LNCaP clone FGC (cell line): ENCODE measurements around the gene TMCC3.

ENCODE experiments used
- DNase-seq: peaks from one replicate; pipeline ENCODE4 v3.0.0-alpha.2; 2011; ENCODE audit warnings: low read depth
- H3K4me3 ChIP-seq: 2 replicates; pipeline ENCODE4 v1.5.1; 2011; ENCODE audit warnings: mild to moderate bottlenecking, low read depth, low read length, control low read depth
- TF ChIP-seq, protein P1 (sequence below): IDR thresholded peaks from 2 replicates; pipeline ENCODE4 v1.5.1; 2012; ENCODE audit warnings: mild to moderate bottlenecking; ENCODE audit not compliant: control insufficient read depth, insufficient read depth; ENCODE audit errors: extremely low read depth

The TMCC3 gene

DNA sequence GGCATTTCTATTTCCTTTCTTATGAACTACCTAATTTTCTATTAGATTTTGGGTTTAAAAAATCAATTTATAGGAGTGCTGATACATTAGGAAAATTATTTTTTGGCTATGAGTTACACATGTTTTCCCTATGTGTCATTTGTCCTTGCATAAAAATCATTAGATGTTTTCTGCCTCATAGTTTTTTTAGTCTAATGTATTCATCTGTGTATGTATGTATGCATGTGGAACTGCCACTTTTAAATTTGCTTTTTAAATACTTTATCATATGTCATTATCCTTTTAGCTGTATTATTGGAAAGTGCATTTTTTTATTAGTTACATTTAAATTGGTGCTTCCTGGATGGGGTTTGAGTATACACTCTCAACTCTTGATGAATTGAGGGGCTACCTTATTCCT is 112.0 kb downstream of the TMCC3 start:
- TF ChIP-seq, protein P1, sequence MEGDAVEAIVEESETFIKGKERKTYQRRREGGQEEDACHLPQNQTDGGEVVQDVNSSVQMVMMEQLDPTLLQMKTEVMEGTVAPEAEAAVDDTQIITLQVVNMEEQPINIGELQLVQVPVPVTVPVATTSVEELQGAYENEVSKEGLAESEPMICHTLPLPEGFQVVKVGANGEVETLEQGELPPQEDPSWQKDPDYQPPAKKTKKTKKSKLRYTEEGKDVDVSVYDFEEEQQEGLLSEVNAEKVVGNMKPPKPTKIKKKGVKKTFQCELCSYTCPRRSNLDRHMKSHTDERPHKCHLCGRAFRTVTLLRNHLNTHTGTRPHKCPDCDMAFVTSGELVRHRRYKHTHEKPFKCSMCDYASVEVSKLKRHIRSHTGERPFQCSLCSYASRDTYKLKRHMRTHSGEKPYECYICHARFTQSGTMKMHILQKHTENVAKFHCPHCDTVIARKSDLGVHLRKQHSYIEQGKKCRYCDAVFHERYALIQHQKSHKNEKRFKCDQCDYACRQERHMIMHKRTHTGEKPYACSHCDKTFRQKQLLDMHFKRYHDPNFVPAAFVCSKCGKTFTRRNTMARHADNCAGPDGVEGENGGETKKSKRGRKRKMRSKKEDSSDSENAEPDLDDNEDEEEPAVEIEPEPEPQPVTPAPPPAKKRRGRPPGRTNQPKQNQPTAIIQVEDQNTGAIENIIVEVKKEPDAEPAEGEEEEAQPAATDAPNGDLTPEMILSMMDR = no peak
- no peak overlapping the region for H3K4me3 ChIP-seq
- no peak for DNase-seq

DNA sequence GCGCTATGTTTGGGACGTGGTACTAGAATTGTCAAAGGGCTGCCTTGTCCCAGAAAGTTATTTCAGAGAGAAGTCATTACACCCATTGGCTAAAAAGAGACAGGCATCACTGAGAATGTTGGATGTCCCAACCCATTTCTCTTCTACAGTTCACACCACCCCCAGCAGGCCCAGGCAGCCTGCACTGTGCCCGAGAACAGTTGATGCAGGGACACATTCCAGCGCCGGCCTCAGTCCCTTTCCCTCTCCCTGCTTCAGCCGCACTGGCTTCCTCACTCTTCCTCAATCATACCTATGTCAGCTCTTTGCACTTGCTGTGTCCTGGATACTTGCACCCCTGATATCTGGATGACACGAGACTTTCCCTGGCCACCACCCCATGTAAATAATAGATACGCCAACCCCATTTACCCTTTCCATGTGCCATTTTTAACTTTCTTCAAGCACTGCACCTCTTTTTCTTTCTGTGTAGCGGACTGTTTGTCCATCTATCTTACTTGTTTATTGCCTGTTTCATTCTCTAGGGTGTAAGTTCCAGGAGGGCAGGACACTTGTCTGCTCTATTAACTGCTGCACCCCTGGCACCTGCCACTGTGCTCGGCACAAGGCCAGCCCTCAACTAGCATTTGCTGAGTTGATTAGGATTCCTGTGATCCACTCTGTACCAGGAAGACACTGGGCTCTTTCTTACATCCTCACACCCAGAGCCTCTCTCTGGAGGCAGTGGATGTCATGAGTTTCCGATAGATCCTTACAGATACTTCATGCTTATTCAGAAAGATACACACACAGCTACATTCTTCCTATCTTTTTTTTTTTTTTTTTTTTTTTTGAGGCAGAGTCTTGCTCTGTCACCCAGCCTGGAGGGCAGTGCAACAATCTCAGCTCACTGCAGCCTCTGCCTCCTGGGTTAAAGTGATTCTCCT is 114.1 kb downstream of the TMCC3 start:
- DNase-seq = no peak
- TF ChIP-seq, protein P1 = no peak
- H3K4me3 ChIP-seq = no peak overlapping the region

DNA sequence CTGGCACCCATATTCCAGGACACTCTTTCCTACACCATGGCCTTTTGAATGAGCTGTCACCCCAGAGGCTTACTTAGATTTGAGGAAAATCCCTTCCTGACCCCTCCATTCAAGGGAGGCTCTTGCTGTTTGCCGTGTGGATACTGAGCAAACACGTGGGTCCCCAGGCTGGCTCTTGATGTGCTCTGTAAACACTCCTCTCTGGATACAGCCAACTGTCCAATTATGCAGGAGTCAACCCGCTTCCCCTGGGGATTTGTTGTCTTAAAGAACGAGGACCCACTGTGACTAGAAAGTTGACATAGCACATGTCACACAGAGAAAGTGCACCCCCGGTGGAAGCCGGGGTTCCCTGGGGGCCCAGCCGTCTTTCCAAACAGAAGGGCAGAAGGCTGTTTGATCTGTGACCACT is 114.8 kb downstream of the TMCC3 start:
- no peak for DNase-seq
- no peak overlapping the region for H3K4me3 ChIP-seq
- TF ChIP-seq, protein P1 = no peak

DNA sequence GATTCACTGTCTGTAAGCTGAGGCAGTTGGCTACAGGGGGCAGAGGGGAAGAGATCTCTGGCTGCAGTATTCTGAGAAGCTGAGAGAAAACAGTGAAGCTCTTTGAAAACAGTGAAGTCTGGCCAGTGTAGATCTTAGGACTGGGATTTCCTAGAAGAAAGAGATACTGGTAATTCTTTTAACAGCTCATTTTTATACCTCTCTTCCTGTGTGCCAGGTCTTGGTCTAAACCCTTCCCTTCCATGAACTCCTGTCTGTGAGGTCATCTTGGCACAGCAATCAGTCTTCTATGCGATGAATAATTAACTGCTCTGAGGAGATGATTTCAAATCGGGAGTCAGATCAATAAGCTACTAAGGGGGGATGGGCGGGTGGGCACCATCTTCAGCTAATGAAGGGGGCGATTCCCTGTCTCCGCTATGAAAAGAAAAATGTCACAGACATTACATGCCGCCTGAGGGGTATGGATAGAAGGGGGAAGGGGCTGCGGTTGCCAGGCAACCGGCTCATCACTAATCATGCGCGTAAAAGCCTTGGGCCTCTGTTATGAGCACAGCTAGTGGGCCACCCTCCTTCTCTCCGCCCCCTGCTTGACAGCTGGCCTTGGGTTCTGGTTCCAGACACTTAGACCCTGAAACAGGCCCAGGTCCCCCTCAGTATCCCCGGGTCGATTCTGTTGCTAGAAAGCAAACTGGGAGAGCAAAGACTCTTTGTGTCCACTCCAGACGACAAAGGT is 115.4 kb downstream of the TMCC3 start:
- DNase-seq = no peak
- H3K4me3 ChIP-seq = no peak overlapping the region
- TF ChIP-seq, protein P1 = no peak

DNA sequence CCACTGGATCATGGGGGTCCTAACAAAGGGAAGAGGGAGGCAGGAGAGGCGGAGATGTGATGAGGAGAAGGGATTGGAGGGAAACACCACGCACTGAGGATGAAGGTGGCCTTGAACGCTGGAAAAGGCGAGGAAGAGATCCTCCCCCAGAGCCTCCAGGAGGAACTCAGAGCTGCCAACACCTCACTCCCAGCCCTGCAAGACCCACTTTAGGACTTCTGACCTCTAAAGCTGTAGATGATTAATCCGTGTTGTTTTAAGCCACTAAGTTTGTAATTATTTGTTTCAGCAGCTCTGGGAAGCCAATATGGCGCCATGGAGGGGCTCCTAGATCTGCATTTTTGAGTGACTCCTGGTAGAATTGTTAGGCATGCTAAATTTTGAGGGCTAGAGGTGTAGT is 116.1 kb downstream of the TMCC3 start:
- no peak for DNase-seq
- TF ChIP-seq, protein P1 = no peak
- H3K4me3 ChIP-seq = no peak overlapping the region

DNA sequence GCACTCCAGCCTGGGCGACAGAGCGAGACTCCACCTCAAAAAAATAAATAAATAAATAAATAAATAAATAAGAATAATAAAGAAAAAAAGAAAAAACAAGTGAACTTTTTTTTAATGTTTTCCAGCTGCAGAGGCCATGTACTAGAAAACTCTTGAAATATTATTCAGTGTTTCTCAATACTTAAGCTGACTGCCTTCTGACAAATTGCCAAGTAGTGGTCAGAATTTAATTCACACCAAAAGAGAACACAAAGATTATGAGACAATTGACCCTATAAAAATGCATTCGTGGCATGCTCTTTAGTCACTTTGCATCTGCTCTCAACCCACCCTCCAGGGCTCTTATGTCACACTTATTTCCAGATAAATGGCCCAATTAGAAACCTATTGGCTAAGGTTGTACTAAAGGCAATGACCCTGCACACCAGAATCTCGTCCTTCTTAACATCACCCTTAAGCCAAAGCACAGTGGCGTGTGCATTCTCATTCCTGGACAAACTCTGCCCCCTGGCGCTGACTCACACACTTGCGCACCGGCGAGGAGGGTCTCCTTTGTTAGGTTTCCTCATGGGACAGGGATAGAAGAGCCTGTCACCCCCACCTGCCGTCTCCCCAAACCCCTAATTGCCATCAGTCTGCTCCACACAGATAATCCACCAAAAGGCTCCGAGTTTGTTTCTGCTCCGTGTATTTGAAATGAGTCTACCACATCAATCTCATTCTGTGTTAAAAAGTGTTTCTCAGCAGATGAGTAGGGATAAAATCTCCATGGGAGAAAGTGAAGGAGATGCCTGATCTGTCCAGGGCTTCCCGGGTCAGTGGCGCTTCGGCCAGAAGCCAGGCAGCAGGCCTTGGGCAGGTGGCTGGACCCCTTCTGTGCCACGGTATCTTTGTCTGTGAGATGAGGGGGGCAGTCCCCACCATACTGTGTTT is 117.6 kb downstream of the TMCC3 start:
- DNase-seq = no peak
- H3K4me3 ChIP-seq = no peak overlapping the region
- TF ChIP-seq, protein P1 = peak; percentile 87
